SK-N-SH (cell line): ENCODE results near the gene RBBP5.

ENCODE experiments used
- CTCF ChIP-seq: fragments of 200-600 bp; sonication (generic); IDR thresholded peaks from 2 replicates; pipeline ENCODE4 v1.6.1; 2017; ENCODE audit warnings: antibody characterized with exemption, mild to moderate bottlenecking, moderate library complexity
- ELF1 ChIP-seq: IDR thresholded peaks from 2 replicates; pipeline ENCODE4 v1.4.0; 2012
- EP300 ChIP-seq, 2 experiments: IDR thresholded peaks; 2 replicates each; pipeline versions ENCODE4 v1.4.0 to v1.6.1; 2012; ENCODE audit warnings: borderline replicate concordance in 1 of 2, low read depth in 1 of 2, low read length in 1 of 2
- NFIC ChIP-seq: IDR thresholded peaks from 2 replicates; pipeline ENCODE4 v1.4.0; 2012; ENCODE audit warnings: borderline replicate concordance
- POLR2AphosphoS5 ChIP-seq: IDR thresholded peaks from 2 replicates; pipeline ENCODE4 v1.6.1; 2012; ENCODE audit warnings: low read depth, low read length
- RFX5 ChIP-seq: IDR thresholded peaks from 2 replicates; pipeline ENCODE4 v1.6.1; 2012; ENCODE audit warnings: mild to moderate bottlenecking, improper control_type of control experiment, low read length
- SIN3A ChIP-seq: IDR thresholded peaks from 2 replicates; pipeline ENCODE4 v1.6.1; 2012; ENCODE audit warnings: low read depth, mild to moderate bottlenecking, low read length, moderate library complexity, borderline replicate concordance
- SMC3 ChIP-seq: IDR thresholded peaks from 2 replicates; pipeline ENCODE4 v1.6.1; 2012; ENCODE audit warnings: low read depth, low read length, improper control_type of control experiment
- TAF1 ChIP-seq: IDR thresholded peaks from 2 replicates; pipeline ENCODE4 v1.6.1; 2012; ENCODE audit warnings: low read depth, mild to moderate bottlenecking, low read length, moderate library complexity, borderline replicate concordance

- TF ChIP-seq CTCF, result no peak
- no peak for TF ChIP-seq TAF1
- TF ChIP-seq NFIC, result no peak
- TF ChIP-seq SIN3A, result no peak
- TF ChIP-seq RFX5, result no peak
- TF ChIP-seq POLR2AphosphoS5, result no peak
- TF ChIP-seq EP300 (IDR thresholded peaks at IDR 0.05; ENCODE audit: borderline replicate concordance in 1 of 2, low read depth in 1 of 2, low read length in 1 of 2), result no peak
- TF ChIP-seq ELF1, result no peak
- no peak for TF ChIP-seq SMC3
Measured at GRCh38 chr1:205067031-205067430, 54.7 kb downstream of the RBBP5 start.
